HepG2 (cell line): ENCODE results near the gene PAFAH1B2. TPM values are rescaled to one million over a fixed set of nuclear protein-coding genes. Genes with fewer than 3 reads are reported as not detected.

Experiments
- CBX1 ChIP-seq: IDR thresholded peaks from one replicate; pipeline ENCODE4 v1.6.1; 2016; ENCODE audit warnings: antibody characterized with exemption, low read depth
- DPF2 ChIP-seq: sonication (generic); formaldehyde crosslinking; IDR thresholded peaks from 2 replicates; pipeline ENCODE4 v1.4.0; 2020; ENCODE audit warnings: mild to moderate bottlenecking, low read depth, missing genetic modification reagents, borderline replicate concordance
- GZF1 ChIP-seq: sonication (generic); formaldehyde crosslinking; IDR thresholded peaks from 2 replicates; pipeline ENCODE4 v1.5.1; 2020; ENCODE audit warnings: mild to moderate bottlenecking, missing genetic modification reagents
- MIXL1 ChIP-seq: IDR thresholded peaks from 2 replicates; pipeline ENCODE4 v1.6.1; 2016
- NFRKB ChIP-seq: fragments of 450-650 bp; IDR thresholded peaks from 2 replicates; pipeline ENCODE4 v1.6.1; 2017
- NR2F6 ChIP-seq, 2 experiments: IDR thresholded peaks; 2 replicates each; pipeline ENCODE4 v1.6.1; 2016; ENCODE audit warnings: antibody characterized with exemption in 1 of 2, mild to moderate bottlenecking in 1 of 2
- ZFP90 ChIP-seq: sonication (generic); formaldehyde crosslinking; IDR thresholded peaks from 2 replicates; pipeline ENCODE4 v1.8.0; 2022; ENCODE audit warnings: missing genetic modification reagents, mild to moderate bottlenecking, inconsistent platforms, borderline replicate concordance
- polyA plus RNA-seq, 8 experiments: library from polyadenylated mRNA; depleted of rRNA in 3 of 8; stranded (reverse) in 7 of 8; unstranded in 1 of 8; fragments of >200 nt; fragmentation: Illumina TruSeq in 4 of 8; extraction: Trizol in 4 of 8; gene quantifications; 2 replicates each; pipeline versions ENCODE4 v1.2.1 to v1.2.3, GENCODE V29; 2011 to 2016; ENCODE audit warnings: low read depth in 4 of 8, missing spikeins in 1 of 8, mixed read lengths in 1 of 8; ENCODE audit not compliant: insufficient read depth in 1 of 8
- total RNA-seq, 5 experiments: library from RNA; depleted of rRNA; stranded (reverse); fragments of >200 nt; fragmentation: Illumina TruSeq; extraction: Trizol; gene quantifications; 2 replicates each; pipeline ENCODE4 v1.2.3, GENCODE V29; 2016; ENCODE audit warnings: low read depth in 1 of 5
- TF ChIP-seq, protein P1 (sequence below): sonication (generic); formaldehyde crosslinking; conservative IDR thresholded peaks from 2 replicates; pipeline ENCODE4 v1.8.0; 2022; ENCODE audit warnings: low read depth, missing genetic modification reagents
- TF ChIP-seq, protein P2 (sequence below): IDR thresholded peaks from 2 replicates; pipeline ENCODE4 v1.6.1; 2012; ENCODE audit warnings: low read depth, low read length, improper control_type of control experiment
- TF ChIP-seq, protein P3 (sequence below): sonication (generic); formaldehyde crosslinking; IDR thresholded peaks from 2 replicates; pipeline ENCODE4 v1.5.1; 2020; ENCODE audit warnings: mild to moderate bottlenecking, missing genetic modification reagents, borderline replicate concordance
- TF ChIP-seq, protein P4 (sequence below): sonication (generic); formaldehyde crosslinking; conservative IDR thresholded peaks from 2 replicates; pipeline ENCODE4 v1.4.0; 2020; ENCODE audit warnings: missing genetic modification reagents
- TF ChIP-seq, protein P5 (sequence below): IDR thresholded peaks from 2 replicates; pipeline ENCODE4 v1.4.0; 2020; ENCODE audit warnings: mild to moderate bottlenecking, missing genetic modification reagents

Gene PAFAH1B2
- total and polyA plus RNA-seq, 2 of the 13 experiments (the other 11 are each of a cell fraction or from before 2014, with no cell fraction given), result 28.8 to 104 TPM

DNA sequence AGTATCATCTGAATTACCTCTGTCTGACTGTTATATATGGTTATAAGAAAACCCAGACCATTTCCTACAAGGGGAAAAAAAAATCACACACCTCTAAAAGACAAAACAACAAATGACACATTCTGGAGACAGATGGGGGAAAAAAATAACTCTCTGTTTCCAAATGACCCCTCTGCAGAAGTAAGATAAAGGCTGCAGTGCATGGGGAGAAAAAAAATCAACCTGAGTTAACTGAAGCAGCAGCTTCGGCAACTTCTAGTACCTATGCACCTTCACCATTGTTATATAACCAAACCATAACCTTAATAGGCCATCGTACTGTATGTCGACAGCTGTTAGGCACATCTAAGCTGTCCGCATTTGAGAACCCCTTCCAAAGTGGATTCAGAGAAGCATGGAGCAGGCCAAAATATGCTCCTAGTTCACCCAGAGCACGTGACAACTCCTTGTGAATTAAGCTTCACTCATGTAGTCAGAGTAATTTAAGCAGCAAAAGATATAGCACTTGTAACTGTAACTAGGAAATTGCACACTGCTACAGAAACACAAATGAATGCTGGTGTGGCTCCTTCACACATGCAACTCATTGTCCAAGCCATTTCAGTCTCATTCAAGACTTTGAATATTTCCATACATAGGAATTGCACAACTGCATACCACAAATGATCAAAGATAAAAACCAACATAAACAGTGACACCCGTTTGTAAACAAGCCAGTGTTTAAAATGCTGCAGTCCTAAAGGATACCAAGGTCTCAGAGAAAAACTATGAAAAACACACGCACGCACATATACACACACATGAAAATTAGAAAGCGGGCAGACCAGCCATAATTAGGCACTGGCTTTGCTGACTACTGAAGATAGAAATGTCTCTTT lies 48.6 kb upstream of the PAFAH1B2 start (continued):
- TF ChIP-seq, protein P1, sequence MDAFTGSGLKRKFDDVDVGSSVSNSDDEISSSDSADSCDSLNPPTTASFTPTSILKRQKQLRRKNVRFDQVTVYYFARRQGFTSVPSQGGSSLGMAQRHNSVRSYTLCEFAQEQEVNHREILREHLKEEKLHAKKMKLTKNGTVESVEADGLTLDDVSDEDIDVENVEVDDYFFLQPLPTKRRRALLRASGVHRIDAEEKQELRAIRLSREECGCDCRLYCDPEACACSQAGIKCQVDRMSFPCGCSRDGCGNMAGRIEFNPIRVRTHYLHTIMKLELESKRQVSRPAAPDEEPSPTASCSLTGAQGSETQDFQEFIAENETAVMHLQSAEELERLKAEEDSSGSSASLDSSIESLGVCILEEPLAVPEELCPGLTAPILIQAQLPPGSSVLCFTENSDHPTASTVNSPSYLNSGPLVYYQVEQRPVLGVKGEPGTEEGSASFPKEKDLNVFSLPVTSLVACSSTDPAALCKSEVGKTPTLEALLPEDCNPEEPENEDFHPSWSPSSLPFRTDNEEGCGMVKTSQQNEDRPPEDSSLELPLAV, result no peak
- TF ChIP-seq, protein P2, sequence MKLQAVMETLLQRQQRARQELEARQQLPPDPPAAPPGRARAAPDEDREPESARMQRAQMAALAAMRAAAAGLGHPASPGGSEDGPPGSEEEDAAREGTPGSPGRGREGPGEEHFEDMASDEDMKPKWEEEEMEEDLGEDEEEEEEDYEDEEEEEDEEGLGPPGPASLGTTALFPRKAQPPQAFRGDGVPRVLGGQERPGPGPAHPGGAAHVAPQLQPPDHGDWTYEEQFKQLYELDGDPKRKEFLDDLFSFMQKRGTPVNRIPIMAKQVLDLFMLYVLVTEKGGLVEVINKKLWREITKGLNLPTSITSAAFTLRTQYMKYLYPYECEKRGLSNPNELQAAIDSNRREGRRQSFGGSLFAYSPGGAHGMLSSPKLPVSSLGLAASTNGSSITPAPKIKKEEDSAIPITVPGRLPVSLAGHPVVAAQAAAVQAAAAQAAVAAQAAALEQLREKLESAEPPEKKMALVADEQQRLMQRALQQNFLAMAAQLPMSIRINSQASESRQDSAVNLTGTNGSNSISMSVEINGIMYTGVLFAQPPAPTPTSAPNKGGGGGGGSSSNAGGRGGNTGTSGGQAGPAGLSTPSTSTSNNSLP, result peak; percentile 97
- TF ChIP-seq, protein P3, sequence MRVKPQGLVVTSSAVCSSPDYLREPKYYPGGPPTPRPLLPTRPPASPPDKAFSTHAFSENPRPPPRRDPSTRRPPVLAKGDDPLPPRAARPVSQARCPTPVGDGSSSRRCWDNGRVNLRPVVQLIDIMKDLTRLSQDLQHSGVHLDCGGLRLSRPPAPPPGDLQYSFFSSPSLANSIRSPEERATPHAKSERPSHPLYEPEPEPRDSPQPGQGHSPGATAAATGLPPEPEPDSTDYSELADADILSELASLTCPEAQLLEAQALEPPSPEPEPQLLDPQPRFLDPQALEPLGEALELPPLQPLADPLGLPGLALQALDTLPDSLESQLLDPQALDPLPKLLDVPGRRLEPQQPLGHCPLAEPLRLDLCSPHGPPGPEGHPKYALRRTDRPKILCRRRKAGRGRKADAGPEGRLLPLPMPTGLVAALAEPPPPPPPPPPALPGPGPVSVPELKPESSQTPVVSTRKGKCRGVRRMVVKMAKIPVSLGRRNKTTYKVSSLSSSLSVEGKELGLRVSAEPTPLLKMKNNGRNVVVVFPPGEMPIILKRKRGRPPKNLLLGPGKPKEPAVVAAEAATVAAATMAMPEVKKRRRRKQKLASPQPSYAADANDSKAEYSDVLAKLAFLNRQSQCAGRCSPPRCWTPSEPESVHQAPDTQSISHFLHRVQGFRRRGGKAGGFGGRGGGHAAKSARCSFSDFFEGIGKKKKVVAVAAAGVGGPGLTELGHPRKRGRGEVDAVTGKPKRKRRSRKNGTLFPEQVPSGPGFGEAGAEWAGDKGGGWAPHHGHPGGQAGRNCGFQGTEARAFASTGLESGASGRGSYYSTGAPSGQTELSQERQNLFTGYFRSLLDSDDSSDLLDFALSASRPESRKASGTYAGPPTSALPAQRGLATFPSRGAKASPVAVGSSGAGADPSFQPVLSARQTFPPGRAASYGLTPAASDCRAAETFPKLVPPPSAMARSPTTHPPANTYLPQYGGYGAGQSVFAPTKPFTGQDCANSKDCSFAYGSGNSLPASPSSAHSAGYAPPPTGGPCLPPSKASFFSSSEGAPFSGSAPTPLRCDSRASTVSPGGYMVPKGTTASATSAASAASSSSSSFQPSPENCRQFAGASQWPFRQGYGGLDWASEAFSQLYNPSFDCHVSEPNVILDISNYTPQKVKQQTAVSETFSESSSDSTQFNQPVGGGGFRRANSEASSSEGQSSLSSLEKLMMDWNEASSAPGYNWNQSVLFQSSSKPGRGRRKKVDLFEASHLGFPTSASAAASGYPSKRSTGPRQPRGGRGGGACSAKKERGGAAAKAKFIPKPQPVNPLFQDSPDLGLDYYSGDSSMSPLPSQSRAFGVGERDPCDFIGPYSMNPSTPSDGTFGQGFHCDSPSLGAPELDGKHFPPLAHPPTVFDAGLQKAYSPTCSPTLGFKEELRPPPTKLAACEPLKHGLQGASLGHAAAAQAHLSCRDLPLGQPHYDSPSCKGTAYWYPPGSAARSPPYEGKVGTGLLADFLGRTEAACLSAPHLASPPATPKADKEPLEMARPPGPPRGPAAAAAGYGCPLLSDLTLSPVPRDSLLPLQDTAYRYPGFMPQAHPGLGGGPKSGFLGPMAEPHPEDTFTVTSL (CRISPR knock-in tag), result peak; percentile 38; the same call in 1 of the 2 replicates
- TF ChIP-seq, protein P4, sequence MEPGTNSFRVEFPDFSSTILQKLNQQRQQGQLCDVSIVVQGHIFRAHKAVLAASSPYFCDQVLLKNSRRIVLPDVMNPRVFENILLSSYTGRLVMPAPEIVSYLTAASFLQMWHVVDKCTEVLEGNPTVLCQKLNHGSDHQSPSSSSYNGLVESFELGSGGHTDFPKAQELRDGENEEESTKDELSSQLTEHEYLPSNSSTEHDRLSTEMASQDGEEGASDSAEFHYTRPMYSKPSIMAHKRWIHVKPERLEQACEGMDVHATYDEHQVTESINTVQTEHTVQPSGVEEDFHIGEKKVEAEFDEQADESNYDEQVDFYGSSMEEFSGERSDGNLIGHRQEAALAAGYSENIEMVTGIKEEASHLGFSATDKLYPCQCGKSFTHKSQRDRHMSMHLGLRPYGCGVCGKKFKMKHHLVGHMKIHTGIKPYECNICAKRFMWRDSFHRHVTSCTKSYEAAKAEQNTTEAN (CRISPR knock-in tag), result peak; percentile 25; the same call in 1 of the 2 replicates
- TF ChIP-seq CBX1 (no peak), ZFP90 (CRISPR knock-in tag) (no peak), MIXL1 (CRISPR knock-in tag) (peak; percentile 75), DPF2 (CRISPR knock-in tag) (peak; percentile 78; the same call in 1 of the 2 replicates), GZF1 (CRISPR knock-in tag) (no peak), NFRKB (no peak), NR2F6 (IDR thresholded peaks at IDR 0.05) (peak; percentile 87), NR2F6 (CRISPR knock-in tag; IDR thresholded peaks at IDR 0.05) (peak; percentile 79)
- TF ChIP-seq, protein P5, sequence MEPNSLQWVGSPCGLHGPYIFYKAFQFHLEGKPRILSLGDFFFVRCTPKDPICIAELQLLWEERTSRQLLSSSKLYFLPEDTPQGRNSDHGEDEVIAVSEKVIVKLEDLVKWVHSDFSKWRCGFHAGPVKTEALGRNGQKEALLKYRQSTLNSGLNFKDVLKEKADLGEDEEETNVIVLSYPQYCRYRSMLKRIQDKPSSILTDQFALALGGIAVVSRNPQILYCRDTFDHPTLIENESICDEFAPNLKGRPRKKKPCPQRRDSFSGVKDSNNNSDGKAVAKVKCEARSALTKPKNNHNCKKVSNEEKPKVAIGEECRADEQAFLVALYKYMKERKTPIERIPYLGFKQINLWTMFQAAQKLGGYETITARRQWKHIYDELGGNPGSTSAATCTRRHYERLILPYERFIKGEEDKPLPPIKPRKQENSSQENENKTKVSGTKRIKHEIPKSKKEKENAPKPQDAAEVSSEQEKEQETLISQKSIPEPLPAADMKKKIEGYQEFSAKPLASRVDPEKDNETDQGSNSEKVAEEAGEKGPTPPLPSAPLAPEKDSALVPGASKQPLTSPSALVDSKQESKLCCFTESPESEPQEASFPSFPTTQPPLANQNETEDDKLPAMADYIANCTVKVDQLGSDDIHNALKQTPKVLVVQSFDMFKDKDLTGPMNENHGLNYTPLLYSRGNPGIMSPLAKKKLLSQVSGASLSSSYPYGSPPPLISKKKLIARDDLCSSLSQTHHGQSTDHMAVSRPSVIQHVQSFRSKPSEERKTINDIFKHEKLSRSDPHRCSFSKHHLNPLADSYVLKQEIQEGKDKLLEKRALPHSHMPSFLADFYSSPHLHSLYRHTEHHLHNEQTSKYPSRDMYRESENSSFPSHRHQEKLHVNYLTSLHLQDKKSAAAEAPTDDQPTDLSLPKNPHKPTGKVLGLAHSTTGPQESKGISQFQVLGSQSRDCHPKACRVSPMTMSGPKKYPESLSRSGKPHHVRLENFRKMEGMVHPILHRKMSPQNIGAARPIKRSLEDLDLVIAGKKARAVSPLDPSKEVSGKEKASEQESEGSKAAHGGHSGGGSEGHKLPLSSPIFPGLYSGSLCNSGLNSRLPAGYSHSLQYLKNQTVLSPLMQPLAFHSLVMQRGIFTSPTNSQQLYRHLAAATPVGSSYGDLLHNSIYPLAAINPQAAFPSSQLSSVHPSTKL, result peak; percentile 95
